ENCODE data around the gene VPS33B.

- TF ChIP-seq CTCF (IDR thresholded peaks at IDR 0.05) (no peak), ZFX (IDR thresholded peaks at IDR 0.05; ENCODE audit: borderline replicate concordance) (no peak)
These were observed 28.9 kb upstream of the VPS33B start for GRCh38 chr15:91051248-91051647.

Measured in 22Rv1 (cell line).